Cardiac septum (tissue), 1 donor: ENCODE results near the gene OTOP2. TPM values are rescaled to one million over a fixed set of nuclear protein-coding genes. Genes with fewer than 3 reads are reported as not detected.
A peak's percentile ranks its signal among the peaks of the same experiment; 100 is the strongest.
"Not testable (repeated sequence)": the region's sequence is repeated elsewhere in the genome, so short reads cannot be mapped to it uniquely, and the experiment has no call there.

ENCODE experiments used
- DNase-seq: peaks from one replicate; pipeline ENCODE4 v3.0.0-alpha.2; 2020; ENCODE audit warnings: low spot score
- intact Hi-C: fragments of 100-400 bp; cut with DNase I; formaldehyde crosslinking; loops from one replicate; pipeline ENCODE4 v1.14.0; 2022
- total RNA-seq: library from RNA; stranded (reverse); fragmentation: NEBNext Ultra II Directional; extraction: Animal tissue kit (Norgen Biotek cat#: 25700); gene quantifications from one replicate; pipeline ENCODE4 v1.2.1, GENCODE V29; 2021
- donor health status: DM: no; HTN: no; CAD: no.

Gene OTOP2
- total RNA-seq, 1 donor from 2014 or later, result not detected

- DNase-seq, result no peak
- intact Hi-C loops, result loop anchor here (5.0 kb wide), 3 partner anchors 69 to 239 kb away; no protein-coding TSS in a partner anchor
These were observed 39.6 kb downstream of the OTOP2 start for GRCh38 chr17:74963656-74964055.

- intact Hi-C loops, result loop anchor here (5.0 kb wide), 3 partner anchors 68 to 238 kb away; no protein-coding TSS in a partner anchor
- DNase-seq, result no peak
These were observed 40.2 kb downstream of the OTOP2 start for GRCh38 chr17:74964246-74964761.

DNA sequence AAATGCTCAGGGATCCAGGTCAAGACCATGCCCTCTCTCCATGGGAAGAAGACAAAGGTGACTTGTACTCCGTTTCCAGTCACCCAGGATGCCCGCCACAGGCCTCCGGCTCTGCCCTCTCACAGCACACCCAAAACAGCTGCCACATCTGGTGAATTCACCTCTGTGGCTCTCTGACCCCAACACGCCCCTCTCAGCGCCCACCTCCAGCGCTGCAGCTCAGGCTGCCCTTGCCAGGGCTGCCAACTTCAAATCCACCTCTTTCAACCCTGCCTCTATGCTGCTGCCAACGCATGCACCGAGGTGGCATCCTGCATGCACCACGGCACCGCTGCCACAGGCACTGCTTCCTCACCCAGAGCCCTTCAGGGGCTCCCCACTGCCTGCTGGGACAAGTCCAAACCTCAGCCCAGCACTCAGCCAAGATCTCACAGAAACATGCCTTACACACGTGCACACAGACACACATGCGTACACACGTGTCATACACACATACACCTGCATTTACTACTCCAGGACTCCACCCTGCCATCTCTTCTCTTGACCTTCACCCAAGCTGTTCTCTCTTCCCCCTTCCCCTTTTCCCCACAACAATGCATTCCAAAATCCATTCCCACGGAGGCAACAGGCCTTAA is 41.0 kb downstream of the OTOP2 start:
- intact Hi-C loops, result loop anchor here (5.0 kb wide), 3 partner anchors 67 to 237 kb away; no protein-coding TSS in a partner anchor
- no peak for DNase-seq

DNA sequence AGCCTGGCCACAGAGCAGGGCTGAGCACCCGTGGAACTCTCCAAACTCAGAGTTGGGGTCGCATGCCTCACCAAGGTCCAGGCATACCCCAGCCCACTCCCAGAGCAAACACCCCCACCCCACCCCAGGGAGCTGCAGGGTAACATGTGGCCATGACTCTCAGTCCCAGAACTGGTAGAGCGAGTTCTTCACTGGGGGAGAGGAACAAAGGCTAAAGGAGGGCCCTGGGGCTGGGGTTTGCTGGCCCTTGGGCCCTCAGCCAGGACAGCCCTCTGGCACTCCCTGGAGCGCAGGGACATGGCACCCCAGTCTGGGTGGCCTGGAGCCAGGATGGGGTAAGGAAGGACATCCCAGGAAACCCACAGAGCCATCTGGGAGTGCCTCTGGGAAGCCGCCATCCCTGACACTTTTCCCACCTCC is 44.3 kb downstream of the OTOP2 start:
- no peak for DNase-seq
- intact Hi-C loops, result no loop called here

GRCh38 chr17:74969501-74969900 is 45.4 kb downstream of the OTOP2 start:
- DNase-seq, intact Hi-C loops: not testable (repeated sequence)

GRCh38 chr17:74970395-74970794 is 46.3 kb downstream of the OTOP2 start:
- intact Hi-C loops, result no loop called here
- DNase-seq, result no peak

DNA sequence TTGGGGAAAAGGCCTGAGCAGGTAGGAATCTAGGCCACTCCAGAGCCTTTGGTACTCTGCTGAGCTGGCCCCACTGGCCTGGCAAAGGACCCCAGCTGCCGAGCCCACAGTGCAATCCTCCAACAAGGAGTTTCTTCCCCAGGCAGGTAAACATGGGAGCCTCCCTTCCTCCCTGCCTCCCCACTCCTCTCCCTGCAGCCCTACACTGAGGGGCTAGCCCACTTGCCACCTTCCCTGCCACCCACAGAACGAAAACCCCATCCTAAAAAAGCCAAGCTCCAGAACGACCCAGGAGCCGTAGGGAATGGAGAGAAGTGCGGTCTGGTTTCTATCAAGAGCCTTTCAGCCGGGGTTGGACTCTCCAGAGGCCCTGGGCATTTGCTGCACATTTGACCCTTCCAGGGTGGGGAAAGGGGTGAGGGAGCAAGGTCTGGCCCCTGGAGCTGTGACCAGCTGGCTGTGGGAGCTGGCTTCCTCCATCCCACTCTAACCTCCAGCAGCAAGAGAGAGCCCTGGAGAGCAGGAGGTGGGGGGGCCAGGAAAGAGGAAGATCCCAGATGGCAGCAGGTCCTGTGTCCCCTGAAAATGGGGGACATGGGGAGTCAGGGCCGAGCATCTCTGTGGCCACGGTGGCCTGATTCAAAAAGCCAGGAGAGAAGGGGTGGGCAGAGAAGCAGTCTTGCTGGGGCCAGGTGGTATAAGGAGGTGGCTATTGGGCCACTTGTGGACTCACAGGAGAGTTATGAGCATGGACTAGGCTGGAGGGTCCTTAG is 47.2 kb downstream of the OTOP2 start:
- DNase-seq, result no peak
- intact Hi-C loops, result no loop called here

DNA sequence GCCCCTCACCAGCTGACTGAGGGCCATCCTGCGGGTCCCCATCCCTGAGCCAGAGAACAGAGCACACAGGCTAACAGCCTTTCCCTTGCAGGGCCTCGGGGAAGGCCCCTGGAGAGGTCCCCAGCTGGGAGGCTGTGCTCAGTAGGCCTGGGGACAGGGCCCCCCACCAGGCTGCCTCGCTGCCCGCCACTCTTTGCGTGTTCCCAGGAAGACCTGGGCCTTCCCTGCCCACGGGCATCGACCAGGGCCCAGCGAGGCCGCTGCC is 47.7 kb downstream of the OTOP2 start:
- intact Hi-C loops, result no loop called here
- DNase-seq, result no peak

- intact Hi-C loops, result no loop called here
- peak; percentile 83 for DNase-seq
These were observed 48.3 kb downstream of the OTOP2 start, which contains the start of gene HID1 for GRCh38 chr17:74972107-74972972. Gene HID1 (minus strand): TSS chr17:74972759. CDS start chr17:74972656, 103 bp downstream.

DNA sequence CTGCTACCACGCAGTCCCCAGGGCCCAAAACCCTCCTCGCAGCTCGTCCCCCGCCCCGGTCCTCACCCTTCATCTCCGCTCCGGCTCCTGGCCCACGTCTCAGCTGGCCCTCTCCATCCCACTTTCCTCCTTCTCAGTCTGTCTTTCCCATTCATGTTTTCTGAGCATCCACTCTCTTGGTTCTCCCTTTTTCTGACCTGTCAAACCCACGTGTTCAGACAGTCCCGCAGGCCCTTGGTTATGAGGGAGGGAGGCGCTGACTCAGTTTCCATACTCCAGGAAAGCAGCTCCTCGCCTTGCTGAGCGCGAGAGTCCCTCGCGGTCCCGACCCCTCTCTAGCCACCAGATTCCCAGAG is 48.9 kb downstream of the OTOP2 start:
- no peak for DNase-seq
- intact Hi-C loops, result no loop called here

DNA sequence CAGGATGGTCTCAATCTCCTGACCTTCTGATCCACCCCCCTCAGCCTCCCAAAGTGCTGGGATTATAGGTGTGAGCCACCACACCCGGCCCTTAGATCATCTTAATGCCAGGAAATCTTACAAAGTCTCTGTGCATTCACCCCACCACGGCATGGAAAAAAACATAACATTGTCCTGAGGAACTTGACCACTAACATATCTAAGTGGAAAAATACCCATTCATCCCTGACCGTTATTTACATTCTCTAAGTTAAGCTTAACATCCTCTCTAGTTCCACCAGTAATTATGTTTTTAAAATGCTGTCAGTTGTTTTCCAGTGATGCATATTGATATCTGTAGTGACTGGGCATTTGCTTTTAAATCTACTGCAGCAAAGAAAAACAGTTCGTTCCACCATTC is 51.9 kb downstream of the OTOP2 start:
- intact Hi-C loops, result no loop called here
- no peak for DNase-seq

DNA sequence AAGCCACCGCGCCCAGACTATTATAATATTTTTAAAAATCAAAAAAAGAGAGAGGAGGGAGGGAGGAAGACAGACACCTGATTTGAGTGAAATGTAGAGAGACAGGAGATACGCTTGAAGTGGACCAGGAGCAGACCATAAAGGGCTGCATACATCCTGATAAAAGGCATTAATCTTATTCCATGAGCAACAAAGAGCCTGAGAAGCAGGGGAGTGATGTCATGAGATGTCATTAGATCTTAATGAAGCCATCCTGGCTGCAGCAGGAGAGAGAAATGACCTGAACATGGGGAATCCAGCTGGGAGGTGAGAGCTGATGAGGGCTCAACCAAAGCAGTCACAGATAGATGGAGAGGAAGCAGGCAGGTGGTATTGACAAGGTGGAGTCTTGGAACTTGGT is 53.7 kb downstream of the OTOP2 start:
- intact Hi-C loops, result no loop called here
- no peak for DNase-seq

DNA sequence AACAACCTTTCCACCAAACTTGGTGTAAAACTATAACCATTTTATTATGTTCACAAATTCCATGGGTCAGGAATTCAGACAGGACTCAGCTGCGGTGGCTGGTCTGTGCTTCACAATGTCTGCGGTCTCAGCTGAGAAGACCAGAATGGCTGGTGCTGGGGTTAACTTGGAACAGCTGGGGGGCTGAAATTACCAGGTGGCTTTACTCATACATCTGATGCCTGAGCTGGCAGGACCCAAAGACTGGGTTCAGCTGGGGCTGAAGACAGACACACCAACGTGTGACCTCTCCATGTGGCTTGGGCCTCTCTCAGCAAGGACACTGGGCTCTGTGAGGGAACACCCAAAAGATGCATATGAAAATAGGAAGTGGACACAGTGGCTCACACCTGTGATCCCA is 54.2 kb downstream of the OTOP2 start:
- intact Hi-C loops, result no loop called here
- no peak for DNase-seq

- intact Hi-C loops, result no loop called here
- no peak for DNase-seq
These were observed 55.5 kb downstream of the OTOP2 start for GRCh38 chr17:74979408-74980146.

- no peak for DNase-seq
- intact Hi-C loops, result no loop called here
These were observed 57.4 kb downstream of the OTOP2 start for GRCh38 chr17:74981318-74981978.

GRCh38 chr17:74981979-74982662 is 58.0 kb downstream of the OTOP2 start:
- intact Hi-C loops, result no loop called here

GRCh38 chr17:74982663-74983313 is 58.7 kb downstream of the OTOP2 start:
- intact Hi-C loops, DNase-seq: not testable (repeated sequence)

More at GRCh38 chr17:74981979-74982662, 58.0 kb downstream of the OTOP2 start:
- DNase-seq, result peak; percentile 86
